Mesothelial cell of epicardium (in vitro differentiated cells): ENCODE measurements around the gene DHRSX. TPM values are rescaled to one million over a fixed set of nuclear protein-coding genes. Genes with fewer than 3 reads are reported as not detected.

Experiments used
- DNase-seq, 2 experiments: peaks; one replicate each; pipeline ENCODE4 v3.0.0; 2021; ENCODE audit warnings: low spot score in 2 of 2; ENCODE audit not compliant: unreplicated experiment in 2 of 2
- H3K27ac Mint-ChIP-seq: 2 replicates; pipeline ENCODE4 v1.8.0; 2021; ENCODE audit warnings: mixed read lengths
- H3K27me3 Mint-ChIP-seq: 2 replicates; pipeline ENCODE4 v1.8.0; 2021; ENCODE audit warnings: low read depth, mixed read lengths
- H3K36me3 Mint-ChIP-seq: 2 replicates; pipeline ENCODE4 v1.8.0; 2021; ENCODE audit warnings: mixed read lengths
- H3K4me1 Mint-ChIP-seq: 2 replicates; pipeline ENCODE4 v1.8.0; 2021; ENCODE audit warnings: mixed read lengths
- H3K4me3 Mint-ChIP-seq: 2 replicates; pipeline ENCODE4 v1.8.0; 2021; ENCODE audit warnings: mild to moderate bottlenecking, moderate library complexity, mixed read lengths
- H3K9me3 Mint-ChIP-seq: 2 replicates; pipeline ENCODE4 v1.8.0; 2021; ENCODE audit warnings: mixed read lengths
- CTCF ChIP-seq: fragments of 200-600 bp; sonication (generic); IDR thresholded peaks from one replicate; pipeline ENCODE4 v1.5.0; 2021; ENCODE audit warnings: antibody characterized with exemption; ENCODE audit not compliant: unreplicated experiment
- total RNA-seq: library from RNA; stranded (reverse); gene quantifications from 3 replicates; pipeline ENCODE4 v1.2.1, GENCODE V29; 2021

Gene DHRSX
- total RNA-seq, 1 donor from 2014 or later: 43.5 TPM

GRCh38 chrX:2401590-2402360 is 99.0 kb downstream of the DHRSX start:
- DNase-seq: peak in 1 of 2 experiments; percentile 42
- H3K36me3 Mint-ChIP-seq: peaks cover 14% of the 10 kb centered on the region
- TF ChIP-seq CTCF: no peak
- no peaks in the 10 kb centered on the region for H3K27me3 Mint-ChIP-seq
- H3K4me1 Mint-ChIP-seq: peaks cover 36% of the 10 kb centered on the region
- H3K9me3 Mint-ChIP-seq: peaks cover 3% of the 10 kb centered on the region
- H3K4me3 Mint-ChIP-seq: peak overlapping the region; percentile 37
- peak overlapping the region; percentile 97 for H3K27ac Mint-ChIP-seq

GRCh38 chrX:2401201-2401589 is 99.6 kb downstream of the DHRSX start:
- no peaks in the 10 kb centered on the region for H3K27me3 Mint-ChIP-seq
- peak overlapping the region; percentile 37 for H3K4me3 Mint-ChIP-seq
- peak overlapping the region; percentile 97 for H3K27ac Mint-ChIP-seq
- peaks cover 36% of the 10 kb centered on the region for H3K4me1 Mint-ChIP-seq
- no peak for DNase-seq
- H3K9me3 Mint-ChIP-seq: no peaks in the 10 kb centered on the region
- TF ChIP-seq CTCF: no peak
- H3K36me3 Mint-ChIP-seq: peaks cover 11% of the 10 kb centered on the region

- no peak for TF ChIP-seq CTCF
- H3K27ac Mint-ChIP-seq: no peak overlapping the region
- DNase-seq: no peak
- H3K4me1 Mint-ChIP-seq: peaks cover 33% of the 10 kb centered on the region
- H3K4me3 Mint-ChIP-seq: no peak overlapping the region
- no peaks in the 10 kb centered on the region for H3K9me3 Mint-ChIP-seq
- H3K27me3 Mint-ChIP-seq: no peaks in the 10 kb centered on the region
- peaks cover 8% of the 10 kb centered on the region for H3K36me3 Mint-ChIP-seq
Observed at GRCh38 chrX:2398064-2398656, 102.6 kb downstream of the DHRSX start.

- no peaks in the 10 kb centered on the region for H3K9me3 Mint-ChIP-seq
- DNase-seq: no peak
- no peak for TF ChIP-seq CTCF
- H3K27ac Mint-ChIP-seq: peak overlapping the region; percentile 58
- H3K4me3 Mint-ChIP-seq: no peak overlapping the region
- H3K36me3 Mint-ChIP-seq: peaks cover 8% of the 10 kb centered on the region
- H3K4me1 Mint-ChIP-seq: peaks cover 33% of the 10 kb centered on the region
- no peaks in the 10 kb centered on the region for H3K27me3 Mint-ChIP-seq
Observed at GRCh38 chrX:2397229-2398063, 103.3 kb downstream of the DHRSX start.

- H3K36me3 Mint-ChIP-seq: peaks cover 18% of the 10 kb centered on the region
- no peaks in the 10 kb centered on the region for H3K27me3 Mint-ChIP-seq
- no peak overlapping the region for H3K27ac Mint-ChIP-seq
- TF ChIP-seq CTCF: no peak
- peaks cover 5% of the 10 kb centered on the region for H3K9me3 Mint-ChIP-seq
- H3K4me3 Mint-ChIP-seq: no peak overlapping the region
- H3K4me1 Mint-ChIP-seq: peaks cover 15% of the 10 kb centered on the region
- no peak for DNase-seq
Observed at GRCh38 chrX:2395261-2395992, 105.3 kb downstream of the DHRSX start.
